Hepatocyte (in vitro differentiated cells): Measurements from ENCODE around the gene ATP23. TPM values are rescaled to one million over a fixed set of nuclear protein-coding genes. Genes with fewer than 3 reads are reported as not detected.

Experiments used
- DNase-seq: peaks from one replicate; pipeline ENCODE4 v3.0.0-alpha.2; 2016; ENCODE audit warnings: low spot score
- H2AFZ ChIP-seq: fragments of 200-600 bp; sonication (generic); 2 replicates; pipeline ENCODE4 v1.6.0; 2016; ENCODE audit warnings: antibody characterized with exemption, mild to moderate bottlenecking
- H3K27ac ChIP-seq: fragments of 200-600 bp; sonication (generic); 2 replicates; pipeline ENCODE4 v1.5.1; 2016; ENCODE audit warnings: mild to moderate bottlenecking
- H3K27me3 ChIP-seq: fragments of 200-600 bp; sonication (generic); 2 replicates; pipeline ENCODE4 v1.6.1; 2016
- H3K36me3 ChIP-seq: fragments of 200-600 bp; sonication (generic); replicated peaks from 2 replicates; pipeline ENCODE4 v1.5.1; 2016; ENCODE audit warnings: low read depth; ENCODE audit not compliant: insufficient read depth
- H3K4me1 ChIP-seq: fragments of 200-600 bp; sonication (generic); 2 replicates; pipeline ENCODE4 v1.5.1; 2016; ENCODE audit warnings: mild to moderate bottlenecking, moderate library complexity; ENCODE audit not compliant: insufficient read depth
- H3K4me2 ChIP-seq: fragments of 200-600 bp; sonication (generic); 2 replicates; pipeline ENCODE4 v1.6.0; 2016
- H3K4me3 ChIP-seq: fragments of 200-600 bp; sonication (generic); 2 replicates; pipeline ENCODE4 v1.5.1; 2016; ENCODE audit warnings: mild to moderate bottlenecking
- H3K79me2 ChIP-seq: fragments of 200-600 bp; sonication (generic); 2 replicates; pipeline ENCODE4 v1.6.0; 2017; ENCODE audit warnings: mild to moderate bottlenecking
- H3K9me2 ChIP-seq: fragments of 200-600 bp; sonication (generic); replicated peaks from 2 replicates; pipeline ENCODE4 v1.6.0; 2017; ENCODE audit warnings: mild to moderate bottlenecking; ENCODE audit not compliant: insufficient read depth
- H3K9me3 ChIP-seq: fragments of 200-600 bp; sonication (generic); 2 replicates; pipeline ENCODE4 v1.5.1; 2016; ENCODE audit warnings: low read depth, mild to moderate bottlenecking
- H4K20me1 ChIP-seq: fragments of 200-600 bp; sonication (generic); 2 replicates; pipeline ENCODE4 v1.6.0; 2016; ENCODE audit warnings: mild to moderate bottlenecking; ENCODE audit not compliant: insufficient read depth, poor library complexity, severe bottlenecking
- CTCF ChIP-seq: fragments of 200-600 bp; sonication (generic); IDR thresholded peaks from 2 replicates; pipeline ENCODE4 v1.5.1; 2016; ENCODE audit warnings: antibody characterized with exemption, mild to moderate bottlenecking; ENCODE audit not compliant: poor library complexity
- EZH2 ChIP-seq: fragments of 200-600 bp; sonication (generic); IDR thresholded peaks from 2 replicates; pipeline ENCODE4 v1.6.1; 2016; ENCODE audit warnings: antibody characterized with exemption, mild to moderate bottlenecking, borderline replicate concordance
- EZH2phosphoT487 ChIP-seq: fragments of 200-600 bp; sonication (generic); IDR thresholded peaks from one replicate; pipeline ENCODE4 v1.6.1; 2018; ENCODE audit warnings: antibody characterized with exemption, mild to moderate bottlenecking, low read depth, moderate library complexity; ENCODE audit not compliant: unreplicated experiment, severe bottlenecking
- WGBS: methylation state at CpG from one replicate; pipeline ENCODE4 v1.1.6; 2016; ENCODE audit warnings: low lambda C conversion rate; ENCODE audit errors: missing lambda C conversion rate; 5-methylcytosine and 5-hydroxymethylcytosine counted together
- polyA plus RNA-seq: library from polyadenylated mRNA; unstranded; fragments of >200 nt; fragmentation: Nextera tagmentation; extraction: Ambion mirVana; gene quantifications from 2 replicates; pipeline ENCODE4 v1.2.1, GENCODE V29; 2016
- total RNA-seq: library from RNA; depleted of rRNA; stranded (reverse); fragments of >200 nt; gene quantifications from 2 replicates; pipeline ENCODE4 v1.2.3, GENCODE V29; 2014

Gene ATP23
- total and polyA plus RNA-seq, 2 experiments from 2014 or later: 6.3 to 13.7 TPM

GRCh38 chr12:58000499-58000898, 59.1 kb downstream of the ATP23 start:
- H3K27ac ChIP-seq: no peak overlapping the region
- H3K36me3 ChIP-seq: no peaks in the 10 kb centered on the region
- H4K20me1 ChIP-seq: no peaks in the 10 kb centered on the region
- TF ChIP-seq EZH2phosphoT487 (no peak), EZH2 (no peak), CTCF (no peak)
- no peaks in the 10 kb centered on the region for H3K27me3 ChIP-seq
- no peak for DNase-seq
- H3K4me2 ChIP-seq: no peak overlapping the region
- 83% methylated on average over 2 of the region's 2 CpGs for WGBS
- H3K4me1 ChIP-seq: no peaks in the 10 kb centered on the region
- no peaks in the 10 kb centered on the region for H3K9me3 ChIP-seq
- H3K9me2 ChIP-seq: no peaks in the 10 kb centered on the region
- no peaks in the 10 kb centered on the region for H3K79me2 ChIP-seq
- H2AFZ ChIP-seq: no peak overlapping the region
- no peak overlapping the region for H3K4me3 ChIP-seq

GRCh38 chr12:58007875-58008274, 66.5 kb downstream of the ATP23 start:
- DNase-seq: no peak
- H3K4me2 ChIP-seq: no peak overlapping the region
- TF ChIP-seq EZH2phosphoT487 (no peak), CTCF (no peak), EZH2 (no peak)
- H3K4me1 ChIP-seq: no peaks in the 10 kb centered on the region
- H3K27ac ChIP-seq: no peak overlapping the region
- H3K4me3 ChIP-seq: no peak overlapping the region
- no peak overlapping the region for H2AFZ ChIP-seq
- H3K9me2 ChIP-seq: no peaks in the 10 kb centered on the region
- H4K20me1 ChIP-seq: no peaks in the 10 kb centered on the region
- no peaks in the 10 kb centered on the region for H3K36me3 ChIP-seq
- no peaks in the 10 kb centered on the region for H3K79me2 ChIP-seq
- no peaks in the 10 kb centered on the region for H3K9me3 ChIP-seq
- WGBS: 94% methylated on average over 4 of the region's 4 CpGs
- no peaks in the 10 kb centered on the region for H3K27me3 ChIP-seq

- no peak overlapping the region for H3K4me2 ChIP-seq
- H2AFZ ChIP-seq: no peak overlapping the region
- no peak overlapping the region for H3K27ac ChIP-seq
- 60% methylated on average over 3 of the region's 3 CpGs for WGBS
- no peaks in the 10 kb centered on the region for H3K9me3 ChIP-seq
- no peak overlapping the region for H3K4me3 ChIP-seq
- no peaks in the 10 kb centered on the region for H3K36me3 ChIP-seq
- H3K27me3 ChIP-seq: no peaks in the 10 kb centered on the region
- no peaks in the 10 kb centered on the region for H4K20me1 ChIP-seq
- no peak for DNase-seq
- H3K4me1 ChIP-seq: no peaks in the 10 kb centered on the region
- no peaks in the 10 kb centered on the region for H3K79me2 ChIP-seq
- TF ChIP-seq CTCF: no peak
- TF ChIP-seq EZH2phosphoT487: no peak
- TF ChIP-seq EZH2: no peak
- no peaks in the 10 kb centered on the region for H3K9me2 ChIP-seq
These were observed 67.3 kb downstream of the ATP23 start for GRCh38 chr12:58008634-58009033.

Other genes starting within 250 kb of the ATP23 start
- 303 and 366 TPM in 2 replicates for gene OS9, start 247.4 kb upstream of the ATP23 start, total RNA-seq
- 243 and 250 TPM in 2 replicates for gene OS9, start 247.4 kb upstream of the ATP23 start, polyA plus RNA-seq
- 0.33 and 0.76 TPM in 2 replicates for gene AGAP2, start 202.8 kb upstream of the ATP23 start, total RNA-seq
- gene AGAP2, start 202.8 kb upstream of the ATP23 start, polyA plus RNA-seq: 0.04 TPM in 2 replicates
- 77.6 and 81.3 TPM in 2 replicates for gene TSPAN31, start 196.5 kb upstream of the ATP23 start, total RNA-seq
- gene TSPAN31, start 196.5 kb upstream of the ATP23 start, polyA plus RNA-seq: 54.9 and 69.2 TPM in 2 replicates
- gene CDK4, start 189.3 kb upstream of the ATP23 start, total RNA-seq: 306 and 339 TPM in 2 replicates
- 308 and 315 TPM in 2 replicates for gene CDK4, start 189.3 kb upstream of the ATP23 start, polyA plus RNA-seq
- 14.6 and 16.9 TPM in 2 replicates for gene MARCHF9, start 186.5 kb upstream of the ATP23 start, total RNA-seq
- 13.6 and 14.8 TPM in 2 replicates for gene MARCHF9, start 186.5 kb upstream of the ATP23 start, polyA plus RNA-seq
- gene CYP27B1, start 174.5 kb upstream of the ATP23 start, total RNA-seq: 0.23 and 2.9 TPM in 2 replicates
- gene CYP27B1, start 174.5 kb upstream of the ATP23 start, polyA plus RNA-seq: 0.89 and 2.3 TPM in 2 replicates
- 8.6 and 8.8 TPM in 2 replicates for gene METTL1, start 169.5 kb upstream of the ATP23 start, total RNA-seq
- 26.1 and 31.1 TPM in 2 replicates for gene METTL1, start 169.5 kb upstream of the ATP23 start, polyA plus RNA-seq
- gene EEF1AKMT3, start 169.0 kb upstream of the ATP23 start, total RNA-seq: 5.5 and 7.6 TPM in 2 replicates
- 4.5 and 10.3 TPM in 2 replicates for gene EEF1AKMT3, start 169.0 kb upstream of the ATP23 start, polyA plus RNA-seq
- 15.7 and 25.9 TPM in 2 replicates for gene TSFM, start 158.8 kb upstream of the ATP23 start, total RNA-seq
- gene TSFM, start 158.8 kb upstream of the ATP23 start, polyA plus RNA-seq: 38.9 and 46.8 TPM in 2 replicates
- gene AVIL, start 122.8 kb upstream of the ATP23 start, total RNA-seq: 1.0 and 2.4 TPM in 2 replicates
- 0.93 and 1.3 TPM in 2 replicates for gene AVIL, start 122.8 kb upstream of the ATP23 start, polyA plus RNA-seq
- 96.8 and 107 TPM in 2 replicates for gene CTDSP2, start 94.8 kb upstream of the ATP23 start, total RNA-seq
- 59.3 and 75.9 TPM in 2 replicates for gene CTDSP2, start 94.8 kb upstream of the ATP23 start, polyA plus RNA-seq